HG03135 (cell line): ENCODE data around the gene PCED1B.
"Not testable (repeated sequence)": the region's sequence is repeated elsewhere in the genome, so short reads cannot be mapped to it uniquely, and the experiment has no call there.

Experiments used
- ATAC-seq: cut with Tn5 transposase; IDR thresholded peaks from one replicate; pipeline ENCODE4 v1.9.1; 2021; ENCODE audit warnings: mild to moderate bottlenecking, moderate library complexity; ENCODE audit not compliant: unreplicated experiment

The PCED1B gene

GRCh38 chr12:47160316-47161244 is 81.2 kb downstream of the PCED1B start:
- no peak for ATAC-seq

GRCh38 chr12:47164116-47164515 is 84.7 kb downstream of the PCED1B start:
- no peak for ATAC-seq

GRCh38 chr12:47164724-47165439 is 85.5 kb downstream of the PCED1B start:
- ATAC-seq: no peak

DNA sequence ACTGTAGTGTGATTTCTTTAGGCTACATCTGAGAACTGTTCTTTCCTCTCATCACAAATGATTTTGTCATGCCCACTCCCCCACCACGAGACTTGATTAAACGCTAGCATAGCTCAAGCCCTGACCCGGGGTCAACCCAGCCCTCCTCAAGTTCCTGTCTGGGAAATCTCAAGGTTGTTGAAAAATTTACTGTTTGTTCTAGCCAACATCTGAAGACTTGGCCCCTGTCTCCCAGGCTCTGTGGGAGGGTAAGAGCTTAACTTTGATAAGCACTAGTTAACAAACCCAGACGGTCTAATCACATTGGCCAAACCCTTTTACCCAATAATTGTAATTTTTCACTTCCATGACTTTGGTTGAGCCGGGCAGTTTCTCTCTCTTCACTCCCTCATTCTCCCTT is 86.5 kb downstream of the PCED1B start:
- no peak for ATAC-seq

GRCh38 chr12:47166365-47166764 is 86.9 kb downstream of the PCED1B start:
- no peak for ATAC-seq

- ATAC-seq: not testable (repeated sequence)
These were observed 90.9 kb downstream of the PCED1B start for GRCh38 chr12:47170281-47170680.

DNA sequence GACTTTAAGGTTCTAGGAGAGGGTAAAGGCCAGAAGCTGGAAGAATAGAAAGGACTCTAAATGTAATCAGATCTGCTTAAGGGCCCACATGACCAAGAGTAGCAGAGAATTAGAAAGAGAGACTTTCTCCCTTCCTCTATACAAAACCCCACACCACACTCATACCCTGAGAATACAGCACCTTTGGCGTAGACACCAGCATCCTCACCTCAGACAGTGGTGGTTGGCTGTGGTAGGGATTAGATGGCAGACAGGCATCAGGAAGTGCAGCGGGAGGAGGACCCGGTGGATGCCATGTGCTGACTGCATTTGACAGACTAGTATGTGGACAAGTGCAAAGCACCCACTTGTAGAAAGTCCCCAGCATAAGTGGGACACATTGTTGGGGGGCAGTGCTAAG is 98.6 kb downstream of the PCED1B start:
- ATAC-seq: no peak

- ATAC-seq: not testable (repeated sequence)
These were observed 102.9 kb downstream of the PCED1B start for GRCh38 chr12:47182164-47182938.

- ATAC-seq: no peak
These were observed 104.8 kb downstream of the PCED1B start for GRCh38 chr12:47184229-47184628.

- ATAC-seq: no peak
These were observed 105.4 kb downstream of the PCED1B start for GRCh38 chr12:47184813-47185212.

DNA sequence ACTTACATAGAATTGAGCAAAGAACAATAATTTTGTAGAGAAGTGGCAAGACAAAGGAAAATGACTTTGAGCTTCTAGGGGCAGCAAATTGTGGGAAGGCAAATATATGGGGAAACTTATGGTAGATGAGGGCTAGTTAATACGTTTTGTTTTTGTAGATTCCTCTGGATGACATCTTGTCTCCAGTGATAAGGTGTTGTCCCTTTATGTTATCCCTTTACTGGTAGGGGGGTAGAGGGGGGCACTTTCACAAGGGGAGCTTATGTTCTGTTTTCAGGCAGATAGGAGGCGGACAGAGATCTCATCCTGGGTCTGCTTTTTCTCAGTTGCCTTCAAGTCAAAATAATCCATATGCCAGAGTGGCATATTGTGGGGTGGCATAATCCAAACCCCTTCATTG is 106.8 kb downstream of the PCED1B start:
- no peak for ATAC-seq

- no peak for ATAC-seq
These were observed 109.4 kb downstream of the PCED1B start for GRCh38 chr12:47188576-47189441.

GRCh38 chr12:47189728-47190127 is 110.3 kb downstream of the PCED1B start:
- no peak for ATAC-seq

GRCh38 chr12:47190271-47190750 is 110.9 kb downstream of the PCED1B start:
- no peak for ATAC-seq

GRCh38 chr12:47190905-47191304 is 111.5 kb downstream of the PCED1B start:
- ATAC-seq: no peak

DNA sequence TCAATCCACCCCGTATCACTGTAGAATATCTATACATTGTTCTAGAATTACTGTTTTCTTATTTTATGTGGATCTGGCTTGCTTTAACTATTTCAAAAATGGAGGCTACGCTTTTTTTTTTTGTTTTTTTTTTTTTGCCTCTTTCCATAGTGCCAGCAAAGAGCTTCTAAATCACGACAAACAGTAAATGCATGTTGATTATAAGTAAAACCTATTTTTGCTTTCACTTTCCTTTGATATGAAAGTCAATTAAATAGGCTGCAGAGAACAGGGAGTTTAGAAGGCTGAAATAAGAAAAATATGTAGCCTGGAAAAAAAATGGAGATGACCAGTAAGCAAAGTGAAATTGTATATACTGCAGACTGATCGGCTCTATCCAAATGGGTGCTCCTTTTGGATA is 112.6 kb downstream of the PCED1B start:
- ATAC-seq: no peak

- no peak for ATAC-seq
These were observed 113.6 kb downstream of the PCED1B start for GRCh38 chr12:47193066-47193465.

- no peak for ATAC-seq
These were observed 115.1 kb downstream of the PCED1B start for GRCh38 chr12:47194501-47194900.

GRCh38 chr12:47200446-47200845 is 121.0 kb downstream of the PCED1B start:
- ATAC-seq: no peak

- not testable (repeated sequence) for ATAC-seq
These were observed 121.8 kb downstream of the PCED1B start for GRCh38 chr12:47201190-47201589.
